Right ventricle myocardium inferior (tissue), 1 donor: ENCODE data around the gene CCDC106. TPM values are rescaled to one million over a fixed set of nuclear protein-coding genes. Genes with fewer than 3 reads are reported as not detected.

Experiments used
- ATAC-seq: fragments of 200-7000 bp; cut with Tn5 transposase; one replicate; pipeline ENCODE4 v1.9.1; 2020; ENCODE audit warnings: mild to moderate bottlenecking, moderate library complexity
- DNase-seq: peaks from one replicate; pipeline ENCODE4 v3.0.0; 2021; ENCODE audit errors: missing footprints
- intact Hi-C: fragments of 100-400 bp; cut with DNase I; formaldehyde crosslinking; loops from one replicate; pipeline ENCODE4 v1.11.0; 2022
- total RNA-seq: library from RNA; stranded (reverse); fragmentation: NEBNext Ultra II Directional; extraction: Animal tissue kit (Norgen Biotek cat#: 25700); gene quantifications from one replicate; pipeline ENCODE4 v1.2.1, GENCODE V29; 2021
- donor health status: DM: no; HTN: yes; CAD: no; lungs with severe emphysema.

Gene CCDC106
- total RNA-seq, 1 donor from 2014 or later = 17.4 TPM

DNA sequence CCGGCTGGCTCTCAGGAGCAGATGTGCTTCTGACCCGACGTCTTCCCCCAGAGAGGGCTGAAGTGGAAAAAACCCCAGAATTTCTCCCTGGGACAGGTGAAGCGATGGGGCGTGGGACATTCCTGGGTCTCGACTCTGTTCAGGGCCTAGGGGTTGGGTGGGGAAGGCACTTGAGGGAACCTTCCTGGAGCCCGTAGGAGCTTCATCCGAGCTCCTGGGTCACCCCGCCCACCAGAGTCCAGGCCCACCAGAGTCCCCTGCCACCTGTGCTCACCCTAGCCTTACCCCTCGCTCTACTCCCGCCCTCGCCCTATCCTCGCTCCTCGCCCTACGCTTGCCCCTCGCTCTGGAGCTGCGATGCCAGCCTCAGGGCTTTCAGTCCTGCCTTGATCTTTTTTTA is 50.2 kb downstream of the CCDC106 start:
- no peak for DNase-seq
- no peak for ATAC-seq
- intact Hi-C loops = no loop called here

DNA sequence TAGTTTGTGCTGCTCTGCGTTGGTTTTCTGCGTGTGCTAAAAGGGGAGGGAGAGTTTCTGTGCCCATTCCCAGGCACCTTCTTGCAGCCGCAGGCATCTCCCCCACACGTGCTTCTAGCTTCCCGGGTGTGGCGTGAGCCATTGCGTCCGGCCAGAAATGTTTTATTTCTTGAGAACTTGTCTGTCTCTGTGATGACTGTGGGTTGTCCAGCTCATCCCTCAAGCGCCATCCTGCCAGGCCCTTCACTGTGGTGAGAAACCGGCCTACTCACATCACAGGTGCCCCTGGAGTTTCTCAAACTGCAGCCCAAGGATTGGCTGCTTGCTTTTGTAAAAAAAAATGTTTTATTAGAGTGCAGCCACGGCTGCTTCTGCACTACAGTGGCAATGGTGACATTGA is 51.2 kb downstream of the CCDC106 start:
- ATAC-seq (no peak), DNase-seq (no peak)
- intact Hi-C loops = no loop called here

DNA sequence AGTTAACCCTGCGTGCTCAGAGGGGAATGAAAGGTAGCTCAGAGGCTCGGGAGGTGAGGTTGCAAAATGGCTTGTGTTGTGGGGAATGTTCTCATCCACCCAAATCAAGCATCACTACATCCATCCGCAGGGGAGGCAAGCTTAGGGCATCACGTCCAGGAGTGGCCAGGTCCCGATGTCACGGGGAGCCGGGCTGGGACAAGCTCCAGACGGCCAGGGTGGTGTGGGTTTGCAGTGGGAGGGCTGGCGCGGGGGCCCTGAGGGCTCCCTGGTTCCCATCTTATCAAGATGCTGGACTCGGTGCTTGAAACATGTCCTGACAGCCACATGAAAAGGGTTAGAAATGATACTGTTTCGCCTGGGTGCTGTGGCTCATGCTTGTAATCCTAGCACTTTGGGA is 52.8 kb downstream of the CCDC106 start:
- intact Hi-C loops = no loop called here
- ATAC-seq (no peak), DNase-seq (no peak)

DNA sequence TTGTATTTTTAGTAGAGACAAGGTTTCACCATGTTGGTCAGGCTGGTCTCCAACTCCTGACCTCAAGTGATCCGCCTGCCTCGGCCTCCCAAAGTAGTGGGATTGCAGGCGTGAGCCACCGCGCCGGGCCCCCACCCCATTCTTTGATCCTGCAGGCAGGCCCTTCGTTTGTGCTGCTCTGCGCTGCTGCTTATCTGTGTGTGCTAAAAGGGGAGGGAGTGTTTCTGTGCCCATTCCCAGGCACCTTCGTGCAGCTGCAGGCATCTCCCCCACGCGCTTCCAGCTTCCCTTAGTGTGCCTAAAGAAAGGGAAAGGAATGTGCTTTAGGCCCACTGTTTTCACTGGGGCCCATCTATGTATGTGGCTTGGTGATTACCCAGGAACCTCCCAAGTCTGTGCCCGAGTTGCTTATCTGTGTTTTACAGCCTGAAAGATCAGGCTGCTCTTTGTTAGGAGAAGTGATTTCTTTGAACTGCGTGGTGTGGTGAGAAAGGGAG is 54.2 kb downstream of the CCDC106 start:
- intact Hi-C loops = no loop called here
- no peak for ATAC-seq
- DNase-seq = no peak

Other genes with a start within 250 kb of the CCDC106 start
- 31.2 TPM for gene UBE2S, start 240.4 kb upstream of the CCDC106 start, total RNA-seq
- gene SHISA7, start 204.9 kb upstream of the CCDC106 start, total RNA-seq = not detected
- gene ISOC2, start 186.6 kb upstream of the CCDC106 start, total RNA-seq = 55.2 TPM
- not detected for gene C19orf85, start 183.5 kb upstream of the CCDC106 start, total RNA-seq
- gene ZNF628, start 171.6 kb upstream of the CCDC106 start, total RNA-seq = 5.7 TPM
- gene NAT14, start 163.0 kb upstream of the CCDC106 start, total RNA-seq = 5.6 TPM
- 3.4 TPM for gene SSC5D, start 159.8 kb upstream of the CCDC106 start, total RNA-seq
- 12.7 TPM for gene SBK2, start 111.1 kb upstream of the CCDC106 start, total RNA-seq
- gene SBK3, start 102.7 kb upstream of the CCDC106 start, total RNA-seq = 17.6 TPM
- 13.1 TPM for gene ZNF579, start 67.4 kb upstream of the CCDC106 start, total RNA-seq
- gene FIZ1, start 48.7 kb upstream of the CCDC106 start, total RNA-seq = 14.8 TPM
- 16.9 TPM for gene ZNF524, start 47.9 kb upstream of the CCDC106 start, total RNA-seq
- gene ZNF865, start 42.6 kb upstream of the CCDC106 start, total RNA-seq = 16.9 TPM
- gene ZNF784, start 23.6 kb upstream of the CCDC106 start, total RNA-seq = 11.1 TPM
- gene ZNF580, start 7.2 kb upstream of the CCDC106 start, total RNA-seq = 13.2 TPM
- 7.4 TPM for gene ZNF581, start 4.6 kb upstream of the CCDC106 start, total RNA-seq
- 74.5 TPM for gene U2AF2, start 6.8 kb downstream of the CCDC106 start, total RNA-seq
- gene EPN1, start 27.0 kb downstream of the CCDC106 start, total RNA-seq = 213 TPM
- not detected for gene NLRP9, start 90.2 kb downstream of the CCDC106 start, total RNA-seq
- not detected for gene RFPL4A, start 110.9 kb downstream of the CCDC106 start, total RNA-seq
- gene RFPL4AL1, start 120.9 kb downstream of the CCDC106 start, total RNA-seq = not detected
- gene NLRP11, start 183.8 kb downstream of the CCDC106 start, total RNA-seq = not detected
- gene NLRP4, start 188.3 kb downstream of the CCDC106 start, total RNA-seq = not detected